ENCODE data around the gene FGF14. TPM values are rescaled to one million over a fixed set of nuclear protein-coding genes. Genes with fewer than 3 reads are reported as not detected.
A peak's percentile ranks its signal among the peaks of the same experiment; 100 is the strongest.

FGF14 gene
- total RNA-seq, 3 donors from 2014 or later = under 0.01 to 0.29 (median under 0.01) TPM

DNA sequence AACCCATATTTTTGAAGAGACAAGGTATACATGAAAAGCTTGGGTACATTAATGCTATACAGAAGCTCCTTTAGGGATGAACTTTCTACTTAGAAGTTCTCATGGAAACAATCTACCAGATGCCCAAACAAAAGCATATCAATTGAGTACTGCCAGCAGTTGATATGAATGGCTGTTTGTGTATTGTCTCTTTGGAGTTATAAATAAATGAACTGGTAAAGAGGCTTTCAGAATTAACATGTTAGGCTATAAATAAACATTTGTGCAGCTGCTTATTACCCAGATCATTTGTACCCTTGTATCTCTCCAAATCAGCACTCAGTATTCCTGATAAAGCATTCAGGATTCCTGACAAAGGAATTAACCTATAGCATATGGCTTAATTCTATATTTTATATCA lies 418.9 kb downstream of the FGF14 start:
- Histone ChIP-seq H3K4me3 (no peak overlapping the region), H3K4me1 (no peaks in the 10 kb centered on the region), H3K27me3 (no peaks in the 10 kb centered on the region), H3K36me3 (no peaks in the 10 kb centered on the region), H3K27ac (no peak overlapping the region), H3K9me3 (no peaks in the 10 kb centered on the region)
- DNase-seq (ENCODE audit: low spot score in 2 of 2) = no peak
- intact Hi-C loops (cut with DNase I; ENCODE audit: low total_unique reads) = no loop called here
- no peak for TF ChIP-seq POLR2AphosphoS5 (IDR thresholded peaks at IDR 0.05)
- TF ChIP-seq POLR2A (IDR thresholded peaks at IDR 0.05) = no peak
- TF ChIP-seq, protein P1, sequence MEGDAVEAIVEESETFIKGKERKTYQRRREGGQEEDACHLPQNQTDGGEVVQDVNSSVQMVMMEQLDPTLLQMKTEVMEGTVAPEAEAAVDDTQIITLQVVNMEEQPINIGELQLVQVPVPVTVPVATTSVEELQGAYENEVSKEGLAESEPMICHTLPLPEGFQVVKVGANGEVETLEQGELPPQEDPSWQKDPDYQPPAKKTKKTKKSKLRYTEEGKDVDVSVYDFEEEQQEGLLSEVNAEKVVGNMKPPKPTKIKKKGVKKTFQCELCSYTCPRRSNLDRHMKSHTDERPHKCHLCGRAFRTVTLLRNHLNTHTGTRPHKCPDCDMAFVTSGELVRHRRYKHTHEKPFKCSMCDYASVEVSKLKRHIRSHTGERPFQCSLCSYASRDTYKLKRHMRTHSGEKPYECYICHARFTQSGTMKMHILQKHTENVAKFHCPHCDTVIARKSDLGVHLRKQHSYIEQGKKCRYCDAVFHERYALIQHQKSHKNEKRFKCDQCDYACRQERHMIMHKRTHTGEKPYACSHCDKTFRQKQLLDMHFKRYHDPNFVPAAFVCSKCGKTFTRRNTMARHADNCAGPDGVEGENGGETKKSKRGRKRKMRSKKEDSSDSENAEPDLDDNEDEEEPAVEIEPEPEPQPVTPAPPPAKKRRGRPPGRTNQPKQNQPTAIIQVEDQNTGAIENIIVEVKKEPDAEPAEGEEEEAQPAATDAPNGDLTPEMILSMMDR (IDR thresholded peaks at IDR 0.05) = no peak

DNA sequence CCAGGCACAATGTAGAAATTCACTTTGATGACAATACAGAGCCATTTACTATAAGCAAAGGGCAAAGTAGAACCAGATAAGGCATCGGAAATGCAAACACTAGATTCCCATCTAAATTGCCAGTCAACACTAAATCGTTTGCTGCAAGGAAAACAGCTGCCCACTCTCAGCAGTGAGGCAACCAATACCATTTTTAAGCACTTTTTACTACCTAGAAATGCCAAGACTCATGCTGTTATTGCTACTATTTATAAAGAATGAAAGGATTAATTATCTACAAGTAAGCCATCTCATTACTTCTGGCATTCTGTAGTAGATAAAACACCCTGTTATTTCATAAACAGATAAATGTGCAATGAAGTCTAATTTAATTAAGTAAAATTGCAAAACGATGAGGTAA lies 422.0 kb downstream of the FGF14 start:
- no peaks in the 10 kb centered on the region for H3K27me3 ChIP-seq
- no peaks in the 10 kb centered on the region for H3K36me3 ChIP-seq
- no peak overlapping the region for H3K27ac ChIP-seq
- TF ChIP-seq POLR2A (IDR thresholded peaks at IDR 0.05) = no peak
- no peak for TF ChIP-seq POLR2AphosphoS5 (IDR thresholded peaks at IDR 0.05)
- TF ChIP-seq, protein P1 (IDR thresholded peaks at IDR 0.05) = no peak
- H3K4me3 ChIP-seq = no peak overlapping the region
- H3K4me1 ChIP-seq = no peaks in the 10 kb centered on the region
- H3K9me3 ChIP-seq = no peaks in the 10 kb centered on the region
- no peak for DNase-seq (ENCODE audit: low spot score in 2 of 2)
- intact Hi-C loops (cut with DNase I; ENCODE audit: low total_unique reads) = no loop called here

DNA sequence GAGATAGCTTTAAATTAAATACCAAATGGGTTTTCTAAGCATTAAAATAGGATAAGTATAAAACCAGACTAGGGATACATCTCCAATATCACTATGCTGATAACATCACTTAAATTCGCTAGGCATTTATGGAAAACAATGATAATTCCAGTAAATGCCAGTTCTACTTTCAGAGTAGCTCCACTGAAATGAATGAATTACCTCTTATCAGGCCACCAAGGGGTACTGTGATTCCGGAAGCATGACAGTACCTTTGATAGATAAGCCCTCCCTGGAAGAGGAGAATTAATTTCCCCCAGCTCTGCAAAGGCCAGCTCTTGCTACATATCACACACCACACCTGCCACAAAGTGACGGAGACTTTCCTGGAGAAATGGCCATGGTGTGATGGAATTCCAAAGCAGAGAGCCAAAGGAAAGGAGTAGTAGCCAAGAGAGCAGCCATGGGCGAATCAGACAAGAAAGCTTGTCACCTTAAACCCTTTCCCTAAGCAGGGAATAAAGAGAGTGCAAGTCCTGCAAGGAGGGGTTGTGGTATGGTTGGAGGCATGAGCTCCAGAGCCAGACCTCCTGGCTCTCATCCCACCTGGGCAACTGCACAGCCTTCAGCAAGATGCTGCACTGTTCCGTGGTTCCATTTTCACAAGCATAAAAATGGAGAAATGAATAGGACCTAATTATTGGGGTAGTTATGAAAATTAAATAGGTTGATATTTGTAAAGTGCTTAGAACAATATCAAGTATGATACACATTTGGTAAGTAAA lies 423.1 kb downstream of the FGF14 start:
- no peaks in the 10 kb centered on the region for H3K27me3 ChIP-seq
- H3K36me3 ChIP-seq = no peaks in the 10 kb centered on the region
- H3K9me3 ChIP-seq = no peaks in the 10 kb centered on the region
- H3K4me3 ChIP-seq = no peak overlapping the region
- no peak for DNase-seq (ENCODE audit: low spot score in 2 of 2)
- H3K27ac ChIP-seq = no peak overlapping the region
- TF ChIP-seq POLR2A (IDR thresholded peaks at IDR 0.05) = no peak
- TF ChIP-seq, protein P1 (IDR thresholded peaks at IDR 0.05) = no peak
- intact Hi-C loops (cut with DNase I; ENCODE audit: low total_unique reads) = no loop called here
- H3K4me1 ChIP-seq = no peaks in the 10 kb centered on the region

DNA sequence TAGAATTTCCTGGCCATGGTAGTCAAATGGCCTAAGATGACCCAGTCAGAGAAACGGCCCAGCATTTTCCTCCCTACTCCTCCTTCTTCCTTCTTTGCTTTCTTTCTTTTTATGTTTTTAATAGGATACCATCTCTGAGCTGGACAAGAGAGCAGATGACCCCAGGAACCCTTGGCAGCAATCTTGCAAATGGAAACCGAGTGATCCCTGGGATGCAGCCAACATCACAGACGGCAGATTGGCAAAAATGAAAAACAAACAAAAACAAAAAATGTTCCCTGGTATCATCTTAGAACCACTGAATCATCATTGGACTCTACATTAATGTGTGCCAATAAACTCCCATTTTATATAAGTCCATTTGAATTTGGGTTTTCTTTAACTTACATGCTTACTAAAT lies 424.4 kb downstream of the FGF14 start:
- intact Hi-C loops (cut with DNase I; ENCODE audit: low total_unique reads) = no loop called here
- Histone ChIP-seq H3K4me3 (no peak overlapping the region), H3K27me3 (no peaks in the 10 kb centered on the region), H3K27ac (no peak overlapping the region), H3K9me3 (no peaks in the 10 kb centered on the region), H3K36me3 (no peaks in the 10 kb centered on the region), H3K4me1 (no peaks in the 10 kb centered on the region)
- TF ChIP-seq POLR2A (IDR thresholded peaks at IDR 0.05) = no peak
- DNase-seq (ENCODE audit: low spot score in 2 of 2) = no peak

DNA sequence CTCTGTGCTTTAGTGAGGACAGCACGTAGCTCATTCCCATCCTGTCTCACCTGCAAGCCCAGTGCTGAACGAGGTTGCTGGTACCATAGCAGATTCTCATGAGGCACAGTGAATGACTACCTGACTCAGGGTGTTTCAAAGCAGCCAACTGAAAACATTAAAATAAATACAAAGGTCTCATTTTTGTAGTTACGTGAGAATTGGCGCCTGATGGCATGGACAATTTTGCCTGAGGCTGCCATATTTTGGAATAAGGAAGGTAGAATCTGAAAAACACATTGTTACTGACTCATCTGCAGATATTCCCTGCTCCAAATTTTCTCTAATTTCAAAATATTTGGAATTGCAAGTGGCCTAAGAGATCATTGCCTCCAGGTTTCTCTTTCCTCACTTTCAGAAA lies 429.7 kb downstream of the FGF14 start:
- Histone ChIP-seq H3K4me3 (no peak overlapping the region), H3K27me3 (no peaks in the 10 kb centered on the region), H3K4me1 (no peaks in the 10 kb centered on the region), H3K27ac (peak overlapping the region in 1 of 2 donors; percentile 43), H3K36me3 (no peaks in the 10 kb centered on the region), H3K9me3 (no peaks in the 10 kb centered on the region)
- TF ChIP-seq, protein P1 (IDR thresholded peaks at IDR 0.05) = no peak
- TF ChIP-seq POLR2AphosphoS5 (IDR thresholded peaks at IDR 0.05) = no peak
- TF ChIP-seq POLR2A (IDR thresholded peaks at IDR 0.05) = no peak
- DNase-seq (ENCODE audit: low spot score in 2 of 2) = no peak
- intact Hi-C loops (cut with DNase I; ENCODE audit: low total_unique reads) = no loop called here
